Psoas muscle (tissue), 8 donors: ENCODE measurements around the gene FMN2. TPM values are rescaled to one million over a fixed set of nuclear protein-coding genes. Genes with fewer than 3 reads are reported as not detected.

Source experiments
- ATAC-seq, 4 donors: fragments of 200-7000 bp; cut with Tn5 transposase; one replicate each; pipeline ENCODE4 v1.9.1; 2020; ENCODE audit warnings: moderate library complexity in 3 of 4, mild to moderate bottlenecking in 2 of 4
- DNase-seq, 2 donors: peaks; one replicate each; pipeline ENCODE4 v3.0.0-alpha.2; 2020
- H3K27ac ChIP-seq: fragments of 200-600 bp; one replicate; pipeline ENCODE4 v1.8.0; 2022
- H3K27me3 ChIP-seq, 3 donors: fragments of 200-600 bp in 1 of 3; one replicate each; pipeline versions ENCODE4 v1.6.1 to v1.8.0; 2013 to 2022; ENCODE audit warnings: low read length in 2 of 3, mild to moderate bottlenecking in 2 of 3, moderate library complexity in 1 of 3; ENCODE audit not compliant: insufficient read depth in 3 of 3
- H3K36me3 ChIP-seq, 2 donors: fragments of 200-600 bp in 1 of 2; one replicate each; pipeline versions ENCODE4 v1.6.1 to v1.8.0; 2013 to 2022; ENCODE audit warnings: low read depth in 1 of 2, mild to moderate bottlenecking in 1 of 2, moderate library complexity in 1 of 2; ENCODE audit not compliant: insufficient read depth in 1 of 2
- H3K4me1 ChIP-seq: fragments of 200-600 bp; one replicate; pipeline ENCODE4 v1.8.0; 2022
- H3K4me3 ChIP-seq: fragments of 200-600 bp; one replicate; pipeline ENCODE4 v1.8.0; 2022; ENCODE audit warnings: mild to moderate bottlenecking
- H3K9me3 ChIP-seq: fragments of 200-600 bp; one replicate; pipeline ENCODE4 v1.8.0; 2022
- WGBS, 3 donors: extraction: QIAGEN DNeasy Blood & Tissue Kit; methylation state at CpG; one replicate each; pipeline versions ENCODE4 v1.1.6 to v1.1.7; 2013; 5-methylcytosine and 5-hydroxymethylcytosine counted together
- intact Hi-C, 2 donors: fragments of 100-400 bp; cut with DNase I; formaldehyde crosslinking; loops; one replicate each; pipeline versions ENCODE4 v1.11.0 to v1.14.2; 2022
- polyA plus RNA-seq, 3 donors: library from polyadenylated mRNA; stranded (reverse); fragments of 200-250 nt; gene quantifications; one replicate each; pipeline ENCODE4 v1.2.3, GENCODE V29; 2013
- total RNA-seq, 4 donors: library from RNA; stranded (reverse); fragmentation: NEBNext Ultra II Directional in 2 of 4; extraction: Animal tissue kit (Norgen Biotek cat#: 25700) in 2 of 4; gene quantifications; one replicate each; pipeline versions ENCODE4 v1.2.1 to v1.2.4, GENCODE V29; 2021 to 2023
- TF ChIP-seq, protein P1 (sequence below): fragments of 200-600 bp; IDR thresholded peaks from one replicate; pipeline ENCODE4 v1.8.0; 2022; ENCODE audit warnings: antibody characterized with exemption
- donor health status: healthy with polysubstance abuse.
- donor health status: DM: no; HTN: no; CAD: no; lungs with moderate emphysema.
- donor health status: Bipolar disorder and iron deficiency.
- donor health status: healthy.
- donor health status: DM: yes; HTN: yes; CAD: no.
- donor health status: DM: no; HTN: no; CAD: no.
- donor health status: DM: no; HTN: no; CAD: no.
- donor health status: DM: yes; HTN: yes; CAD: no.

Gene FMN2
- total and polyA plus RNA-seq, 7 donors = 0.15 to 1.1 (median 0.52) TPM; not detected in 2

GRCh38 chr1:240498335-240498734 is 406.7 kb downstream of the FMN2 start:
- H3K27me3 ChIP-seq = no peaks in the 10 kb centered on the region
- no peaks in the 10 kb centered on the region for H3K9me3 ChIP-seq
- H3K4me3 ChIP-seq = no peak overlapping the region
- intact Hi-C loops = no loop called here
- no peaks in the 10 kb centered on the region for H3K36me3 ChIP-seq
- no peak for DNase-seq
- ATAC-seq = no peak
- TF ChIP-seq, protein P1, sequence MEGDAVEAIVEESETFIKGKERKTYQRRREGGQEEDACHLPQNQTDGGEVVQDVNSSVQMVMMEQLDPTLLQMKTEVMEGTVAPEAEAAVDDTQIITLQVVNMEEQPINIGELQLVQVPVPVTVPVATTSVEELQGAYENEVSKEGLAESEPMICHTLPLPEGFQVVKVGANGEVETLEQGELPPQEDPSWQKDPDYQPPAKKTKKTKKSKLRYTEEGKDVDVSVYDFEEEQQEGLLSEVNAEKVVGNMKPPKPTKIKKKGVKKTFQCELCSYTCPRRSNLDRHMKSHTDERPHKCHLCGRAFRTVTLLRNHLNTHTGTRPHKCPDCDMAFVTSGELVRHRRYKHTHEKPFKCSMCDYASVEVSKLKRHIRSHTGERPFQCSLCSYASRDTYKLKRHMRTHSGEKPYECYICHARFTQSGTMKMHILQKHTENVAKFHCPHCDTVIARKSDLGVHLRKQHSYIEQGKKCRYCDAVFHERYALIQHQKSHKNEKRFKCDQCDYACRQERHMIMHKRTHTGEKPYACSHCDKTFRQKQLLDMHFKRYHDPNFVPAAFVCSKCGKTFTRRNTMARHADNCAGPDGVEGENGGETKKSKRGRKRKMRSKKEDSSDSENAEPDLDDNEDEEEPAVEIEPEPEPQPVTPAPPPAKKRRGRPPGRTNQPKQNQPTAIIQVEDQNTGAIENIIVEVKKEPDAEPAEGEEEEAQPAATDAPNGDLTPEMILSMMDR = no peak
- WGBS, 3 donors = 81 to 89% (median 86%) methylated on average over 8 of the region's 8 CpGs
- H3K4me1 ChIP-seq = no peaks in the 10 kb centered on the region
- H3K27ac ChIP-seq = no peak overlapping the region

DNA sequence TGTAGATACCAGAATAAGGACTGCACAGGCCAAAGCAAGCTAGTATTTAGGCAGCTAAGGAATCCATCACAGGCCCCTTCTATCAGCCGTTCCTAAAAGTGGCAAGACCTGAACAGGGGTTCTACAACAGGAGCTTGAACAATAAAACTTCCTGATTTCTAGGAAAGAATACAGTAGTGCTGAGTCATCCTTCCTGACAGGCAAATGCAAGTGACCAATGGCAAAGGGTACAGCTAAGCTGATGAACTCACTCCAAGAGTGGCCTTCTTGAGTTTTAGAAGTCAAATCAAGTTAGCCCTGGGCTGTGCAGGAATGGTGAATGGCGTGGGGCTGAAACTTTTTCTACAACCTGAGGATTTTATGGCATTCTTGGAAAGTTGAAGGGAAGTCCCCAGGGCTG is 407.3 kb downstream of the FMN2 start:
- no peak for ATAC-seq

GRCh38 chr1:240500647-240501046 is 409.0 kb downstream of the FMN2 start:
- intact Hi-C loops = no loop called here
- Histone ChIP-seq H3K4me3 (no peak overlapping the region), H3K9me3 (no peaks in the 10 kb centered on the region), H3K27ac (no peak overlapping the region), H3K36me3 (no peaks in the 10 kb centered on the region), H3K27me3 (peaks cover 0 to 2% (median 0%) of the 10 kb centered on the region in 3 donors), H3K4me1 (no peaks in the 10 kb centered on the region)
- no peak for DNase-seq
- WGBS, 3 donors = 55 to 76% (median 62%) methylated on average over 4 of the region's 4 CpGs
- ATAC-seq = no peak
- TF ChIP-seq, protein P1 = no peak

More for the DNA sequence above, 407.3 kb downstream of the FMN2 start:
- no peak overlapping the region for H3K4me3 ChIP-seq
- intact Hi-C loops = no loop called here
- no peak for DNase-seq
- no peak overlapping the region for H3K27ac ChIP-seq
- H3K27me3 ChIP-seq = no peaks in the 10 kb centered on the region
- no peaks in the 10 kb centered on the region for H3K36me3 ChIP-seq
- 60 to 66% (median 63%) methylated on average over 2 of the region's 2 CpGs for WGBS, 3 donors
- TF ChIP-seq, protein P1 = no peak
- no peaks in the 10 kb centered on the region for H3K9me3 ChIP-seq
- H3K4me1 ChIP-seq = no peaks in the 10 kb centered on the region

DNA sequence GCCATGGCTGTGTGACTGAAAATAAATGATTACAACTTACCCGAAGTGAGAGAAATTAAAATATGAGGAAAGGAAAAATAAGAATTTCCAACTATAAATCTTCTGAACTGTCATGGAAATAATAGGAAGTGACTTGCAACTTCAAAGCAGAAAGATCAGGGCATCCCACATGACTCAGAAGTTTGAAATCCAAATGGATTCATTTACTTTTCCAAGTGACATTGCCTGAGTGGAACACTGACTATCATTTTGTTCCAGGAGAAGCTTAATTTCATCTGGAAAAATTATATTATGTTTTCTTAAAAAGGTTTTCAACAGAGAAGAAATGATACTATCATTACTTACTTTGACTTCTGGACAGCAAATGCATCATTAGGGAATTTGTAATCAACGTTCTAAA is 409.4 kb downstream of the FMN2 start:
- ATAC-seq (no peak), DNase-seq (no peak)
- H3K27me3 ChIP-seq = peaks cover 0 to 2% (median 0%) of the 10 kb centered on the region in 3 donors
- WGBS, 3 donors = 50 to 72% (median 60%) methylated on average over 2 of the region's 2 CpGs
- TF ChIP-seq, protein P1 = no peak
- intact Hi-C loops = no loop called here
- H3K4me3 ChIP-seq = no peak overlapping the region
- H3K27ac ChIP-seq = no peak overlapping the region
- no peaks in the 10 kb centered on the region for H3K9me3 ChIP-seq
- no peaks in the 10 kb centered on the region for H3K4me1 ChIP-seq
- no peaks in the 10 kb centered on the region for H3K36me3 ChIP-seq

DNA sequence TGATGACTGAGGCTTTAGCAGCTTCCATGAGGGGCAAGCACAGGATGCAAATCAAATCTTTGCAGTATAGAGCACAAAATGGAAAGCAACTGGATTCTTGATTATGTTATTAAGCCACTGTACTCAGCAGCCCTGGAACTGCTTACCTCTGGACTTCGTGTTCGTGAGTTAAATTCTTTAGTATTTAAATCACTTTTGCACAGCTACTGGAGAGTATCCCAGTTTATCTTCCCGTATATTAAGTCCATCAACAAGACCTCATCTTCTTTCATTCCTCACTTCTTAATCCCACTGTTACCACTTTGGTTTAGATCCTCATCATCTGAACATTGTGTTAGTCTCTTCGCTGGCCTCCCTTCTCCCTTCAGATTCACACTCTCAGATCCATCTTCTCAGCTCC is 411.4 kb downstream of the FMN2 start:
- TF ChIP-seq, protein P1 = no peak
- ATAC-seq (no peak), DNase-seq (no peak)
- no peaks in the 10 kb centered on the region for H3K9me3 ChIP-seq
- WGBS, 3 donors = 69 to 76% (median 74%) methylated on average over 4 of the region's 4 CpGs
- H3K4me3 ChIP-seq = no peak overlapping the region
- H3K27me3 ChIP-seq = peaks cover 0 to 2% (median 0%) of the 10 kb centered on the region in 3 donors
- H3K27ac ChIP-seq = no peak overlapping the region
- H3K36me3 ChIP-seq = no peaks in the 10 kb centered on the region
- intact Hi-C loops = no loop called here
- no peaks in the 10 kb centered on the region for H3K4me1 ChIP-seq
